Measurements from ENCODE around the gene CNTN5.
"Not testable (repeated sequence)": the region's sequence is repeated elsewhere in the genome, so short reads cannot be mapped to it uniquely, and the experiment has no call there.

CNTN5 gene

DNA sequence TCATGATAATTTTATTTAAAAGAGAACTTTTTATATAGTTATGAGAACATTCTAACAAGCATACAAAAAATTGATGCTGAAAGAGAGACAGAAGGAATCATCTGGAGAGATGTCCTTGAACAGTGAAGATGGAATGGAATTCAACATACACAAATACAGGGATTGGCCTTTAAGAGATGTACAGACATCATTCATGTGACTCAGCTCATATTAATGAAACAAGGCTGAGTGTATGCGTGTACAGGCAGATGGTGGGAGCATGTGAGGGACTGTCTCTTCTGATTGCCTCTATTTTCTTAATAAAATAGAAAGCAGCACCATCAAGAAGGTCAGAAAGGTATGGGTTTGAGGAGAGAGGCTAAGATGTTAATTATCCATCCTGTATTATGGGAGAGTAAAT is 793.3 kb downstream of the CNTN5 start:
- Mint-ChIP-seq H3K9me3 (peaks cover 27% of the 10 kb centered on the region), H3K4me3 (no peak overlapping the region), H3K36me3 (ENCODE audit: insufficient read depth) (no peaks in the 10 kb centered on the region), H3K27ac (ENCODE audit: low read depth) (no peak overlapping the region), H3K27me3 (no peaks in the 10 kb centered on the region), H3K4me1 (no peaks in the 10 kb centered on the region)
- ATAC-seq (replicated peaks; ENCODE audit: extremely low read depth, poor library complexity, severe bottlenecking) = no peak
- DNase-seq (ENCODE audit: low spot score in 2 of 2) = no peak

DNA sequence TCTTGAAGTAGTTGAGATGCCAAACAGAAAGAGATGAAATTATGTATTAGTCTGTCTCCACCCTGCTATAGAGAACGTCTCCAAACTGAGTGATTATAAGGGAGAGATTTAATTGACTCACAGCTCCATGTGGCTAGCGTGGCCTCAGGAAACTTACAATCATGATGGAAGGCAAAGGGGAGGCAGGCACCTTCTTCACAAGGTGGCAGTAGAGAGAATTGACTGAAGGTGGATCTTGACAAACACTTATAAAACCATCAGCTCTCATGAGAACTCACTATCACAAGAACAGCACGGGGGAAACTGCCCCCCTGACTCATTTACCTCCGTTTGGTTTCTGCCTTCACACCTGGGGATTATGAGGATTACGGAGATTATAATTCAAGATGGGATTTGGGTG is 794.0 kb downstream of the CNTN5 start:
- H3K27me3 Mint-ChIP-seq = no peaks in the 10 kb centered on the region

DNA sequence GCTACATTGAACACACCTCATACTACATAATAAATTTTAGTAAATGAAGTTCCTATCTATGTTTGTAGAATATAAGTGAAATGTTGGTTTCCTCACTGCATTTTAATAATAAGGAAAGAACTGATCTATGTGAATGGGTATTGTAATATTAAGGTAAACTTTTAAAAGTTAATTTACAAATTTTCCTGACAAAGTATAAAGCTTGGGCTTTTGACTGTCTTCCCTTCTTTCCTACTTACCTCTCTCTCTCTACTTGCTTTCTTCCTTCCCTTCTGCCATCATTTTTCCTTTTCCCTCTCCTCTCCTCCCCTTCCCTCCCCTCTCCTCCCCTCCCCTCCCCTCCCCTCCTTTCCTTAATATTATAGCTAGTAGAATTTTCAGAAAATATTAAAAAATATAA is 798.2 kb downstream of the CNTN5 start:
- ATAC-seq (replicated peaks; ENCODE audit: extremely low read depth, poor library complexity, severe bottlenecking) = no peak
- peaks cover 1% of the 10 kb centered on the region for H3K36me3 Mint-ChIP-seq (ENCODE audit: insufficient read depth)
- peaks cover 29% of the 10 kb centered on the region for H3K9me3 Mint-ChIP-seq
- DNase-seq (ENCODE audit: low spot score in 2 of 2) = no peak
- no peaks in the 10 kb centered on the region for H3K4me1 Mint-ChIP-seq
- no peak overlapping the region for H3K27ac Mint-ChIP-seq (ENCODE audit: low read depth)
- H3K4me3 Mint-ChIP-seq = no peak overlapping the region
- no peaks in the 10 kb centered on the region for H3K27me3 Mint-ChIP-seq

More for the DNA sequence above, 794.0 kb downstream of the CNTN5 start:
- H3K4me3 Mint-ChIP-seq = no peak overlapping the region
- peaks cover 32% of the 10 kb centered on the region for H3K9me3 Mint-ChIP-seq
- H3K4me1 Mint-ChIP-seq = no peaks in the 10 kb centered on the region
- no peak for ATAC-seq (replicated peaks; ENCODE audit: extremely low read depth, poor library complexity, severe bottlenecking)
- H3K36me3 Mint-ChIP-seq (ENCODE audit: insufficient read depth) = no peaks in the 10 kb centered on the region
- no peak for DNase-seq (ENCODE audit: low spot score in 2 of 2)
- H3K27ac Mint-ChIP-seq (ENCODE audit: low read depth) = no peak overlapping the region

DNA sequence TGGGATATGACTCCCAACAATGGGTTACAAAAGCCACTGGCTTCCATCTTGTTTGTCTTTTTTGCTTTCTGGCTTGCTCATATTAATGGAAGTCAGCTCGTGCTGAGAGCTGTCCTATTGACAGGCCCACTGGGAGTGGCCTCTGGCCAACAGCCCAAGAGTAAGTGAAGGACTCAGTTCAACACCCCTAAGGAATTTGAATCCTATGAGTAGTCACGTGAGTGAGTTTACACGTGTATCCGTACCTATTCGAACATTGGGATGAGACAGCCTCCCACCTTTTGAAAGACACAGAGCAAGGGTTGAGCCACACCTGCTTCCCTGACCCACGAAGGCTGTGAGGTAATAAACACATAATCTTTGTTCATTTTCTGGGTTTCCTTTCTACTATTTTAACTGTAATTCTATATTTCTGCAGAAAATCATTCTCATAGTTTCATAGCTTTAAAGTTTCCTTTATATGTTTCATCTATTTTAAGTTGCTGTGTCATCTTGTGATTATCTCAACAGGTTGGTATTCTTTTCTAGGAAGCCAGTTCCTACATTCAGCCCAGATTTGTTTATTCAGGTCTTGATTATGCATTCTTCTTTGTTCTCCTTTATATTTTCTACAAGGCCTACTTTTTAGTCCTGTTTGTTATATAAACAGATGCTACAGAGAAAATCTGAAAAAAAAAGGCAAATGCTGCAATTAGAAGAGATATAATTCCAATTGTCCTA is 802.3 kb downstream of the CNTN5 start:
- H3K27me3 Mint-ChIP-seq = no peaks in the 10 kb centered on the region
- H3K4me1 Mint-ChIP-seq = no peaks in the 10 kb centered on the region
- no peak overlapping the region for H3K27ac Mint-ChIP-seq (ENCODE audit: low read depth)
- ATAC-seq (replicated peaks; ENCODE audit: extremely low read depth, poor library complexity, severe bottlenecking) = no peak
- no peak overlapping the region for H3K4me3 Mint-ChIP-seq
- no peak for DNase-seq (ENCODE audit: low spot score in 2 of 2)
- H3K36me3 Mint-ChIP-seq (ENCODE audit: insufficient read depth) = peaks cover 1% of the 10 kb centered on the region
- H3K9me3 Mint-ChIP-seq = peaks cover 15% of the 10 kb centered on the region

DNA sequence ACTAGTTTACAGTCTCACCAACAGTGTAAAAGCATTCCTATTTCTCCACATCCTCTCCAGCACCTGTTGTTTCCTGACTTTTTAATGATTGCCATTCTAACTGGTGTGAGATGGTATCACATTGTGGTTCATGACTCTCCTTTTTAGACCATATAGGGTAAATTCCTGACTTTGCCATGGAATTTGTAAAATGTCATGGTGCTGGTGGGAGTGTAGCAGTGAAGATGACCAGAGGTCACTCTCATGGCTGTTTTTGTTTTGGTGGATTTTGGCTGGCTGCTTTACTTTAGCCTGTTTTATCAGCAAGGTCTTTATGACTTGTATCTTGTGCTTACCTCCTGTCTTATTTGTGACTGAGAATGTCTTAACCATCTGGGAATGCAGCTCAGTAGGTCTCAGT is 816.0 kb downstream of the CNTN5 start:
- DNase-seq (ENCODE audit: low spot score in 2 of 2); H3K9me3 Mint-ChIP-seq; ATAC-seq (replicated peaks; ENCODE audit: extremely low read depth, poor library complexity, severe bottlenecking); H3K36me3 Mint-ChIP-seq (ENCODE audit: insufficient read depth); H3K4me1 Mint-ChIP-seq; H3K27ac Mint-ChIP-seq (ENCODE audit: low read depth); H3K27me3 Mint-ChIP-seq; H3K4me3 Mint-ChIP-seq: not testable (repeated sequence)

GRCh38 chr11:99841885-99842284 is 821.1 kb downstream of the CNTN5 start:
- Mint-ChIP-seq H3K4me3 (no peak overlapping the region), H3K27ac (ENCODE audit: low read depth) (no peak overlapping the region), H3K27me3 (no peaks in the 10 kb centered on the region)

GRCh38 chr11:99865951-99866350 is 845.2 kb downstream of the CNTN5 start:
- Mint-ChIP-seq H3K27me3 (no peaks in the 10 kb centered on the region), H3K4me3 (no peak overlapping the region)
- ATAC-seq (replicated peaks; ENCODE audit: extremely low read depth, poor library complexity, severe bottlenecking) = no peak

More at GRCh38 chr11:99841885-99842284, 821.1 kb downstream of the CNTN5 start:
- no peaks in the 10 kb centered on the region for H3K36me3 Mint-ChIP-seq (ENCODE audit: insufficient read depth)
- DNase-seq (ENCODE audit: low spot score in 2 of 2) (no peak), ATAC-seq (replicated peaks; ENCODE audit: extremely low read depth, poor library complexity, severe bottlenecking) (no peak)
- no peaks in the 10 kb centered on the region for H3K9me3 Mint-ChIP-seq
- H3K4me1 Mint-ChIP-seq = no peaks in the 10 kb centered on the region

GRCh38 chr11:99881610-99882009 is 860.9 kb downstream of the CNTN5 start:
- Mint-ChIP-seq H3K36me3 (ENCODE audit: insufficient read depth) (no peaks in the 10 kb centered on the region), H3K4me3 (no peak overlapping the region), H3K27me3 (no peaks in the 10 kb centered on the region), H3K9me3 (peaks cover 21% of the 10 kb centered on the region), H3K27ac (ENCODE audit: low read depth) (no peak overlapping the region), H3K4me1 (no peaks in the 10 kb centered on the region)
- DNase-seq (ENCODE audit: low spot score in 2 of 2) = no peak
- no peak for ATAC-seq (replicated peaks; ENCODE audit: extremely low read depth, poor library complexity, severe bottlenecking)

More at GRCh38 chr11:99865951-99866350, 845.2 kb downstream of the CNTN5 start:
- no peaks in the 10 kb centered on the region for H3K4me1 Mint-ChIP-seq
- H3K36me3 Mint-ChIP-seq (ENCODE audit: insufficient read depth) = no peaks in the 10 kb centered on the region
- no peak for DNase-seq (ENCODE audit: low spot score in 2 of 2)
- H3K27ac Mint-ChIP-seq (ENCODE audit: low read depth) = no peak overlapping the region
- peaks cover 15% of the 10 kb centered on the region for H3K9me3 Mint-ChIP-seq

DNA sequence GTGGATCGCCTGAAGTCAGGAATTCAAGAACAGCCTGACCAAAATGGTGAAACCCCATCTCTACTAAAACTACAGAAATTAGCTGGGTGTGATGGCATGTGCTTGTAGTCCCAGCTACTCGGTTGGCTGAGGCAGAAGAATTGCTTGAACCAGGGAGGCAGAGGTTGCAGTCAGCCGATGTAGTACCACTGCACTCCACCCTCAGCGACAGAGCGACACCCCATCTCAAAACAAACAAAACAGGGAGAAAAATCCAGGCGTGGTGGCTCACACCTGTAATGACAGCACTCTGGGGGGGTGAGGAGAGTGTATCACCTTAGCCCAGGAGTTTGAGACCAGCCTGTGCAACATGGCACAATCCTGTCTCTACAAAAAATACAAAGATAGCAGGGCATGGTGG is 864.0 kb downstream of the CNTN5 start:
- no peaks in the 10 kb centered on the region for H3K27me3 Mint-ChIP-seq
- ATAC-seq (replicated peaks; ENCODE audit: extremely low read depth, poor library complexity, severe bottlenecking) = no peak

DNA sequence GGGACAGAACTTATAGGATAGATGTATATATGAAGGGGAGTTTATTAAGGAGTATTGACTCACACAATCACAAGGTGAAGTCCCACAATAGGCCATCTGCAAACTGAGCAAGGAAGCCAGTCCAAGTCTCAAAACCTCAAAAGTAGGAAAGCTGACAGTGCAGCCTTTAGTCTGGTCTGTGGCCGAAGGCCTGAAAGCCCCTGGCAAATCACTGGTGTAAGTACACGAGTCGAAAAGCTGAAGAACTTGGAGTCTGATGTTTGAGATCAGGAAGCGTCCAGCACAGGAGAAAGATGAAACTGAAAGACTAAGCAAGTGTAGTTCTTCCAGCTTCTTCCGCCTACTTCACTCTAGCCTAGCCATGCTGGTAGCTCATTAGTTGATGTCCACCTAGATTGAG is 866.7 kb downstream of the CNTN5 start:
- no peak for ATAC-seq (replicated peaks; ENCODE audit: extremely low read depth, poor library complexity, severe bottlenecking)
- peaks cover 44% of the 10 kb centered on the region for H3K9me3 Mint-ChIP-seq
- no peaks in the 10 kb centered on the region for H3K27me3 Mint-ChIP-seq
- H3K27ac Mint-ChIP-seq (ENCODE audit: low read depth) = no peak overlapping the region
- no peak overlapping the region for H3K4me3 Mint-ChIP-seq
- H3K36me3 Mint-ChIP-seq (ENCODE audit: insufficient read depth) = no peaks in the 10 kb centered on the region
- DNase-seq (ENCODE audit: low spot score in 2 of 2) = no peak
- no peaks in the 10 kb centered on the region for H3K4me1 Mint-ChIP-seq

More for the DNA sequence above, 864.0 kb downstream of the CNTN5 start:
- Mint-ChIP-seq H3K4me1 (no peaks in the 10 kb centered on the region), H3K27ac (ENCODE audit: low read depth) (no peak overlapping the region), H3K9me3 (peaks cover 40% of the 10 kb centered on the region), H3K4me3 (no peak overlapping the region), H3K36me3 (ENCODE audit: insufficient read depth) (no peaks in the 10 kb centered on the region)
- DNase-seq (ENCODE audit: low spot score in 2 of 2) = no peak

GRCh38 chr11:99893811-99894210 is 873.1 kb downstream of the CNTN5 start:
- Mint-ChIP-seq H3K36me3 (ENCODE audit: insufficient read depth) (no peaks in the 10 kb centered on the region), H3K27ac (ENCODE audit: low read depth) (no peak overlapping the region), H3K9me3 (peaks cover 14% of the 10 kb centered on the region), H3K4me3 (no peak overlapping the region), H3K4me1 (no peaks in the 10 kb centered on the region), H3K27me3 (no peaks in the 10 kb centered on the region)
- ATAC-seq (replicated peaks; ENCODE audit: extremely low read depth, poor library complexity, severe bottlenecking) = no peak
- no peak for DNase-seq (ENCODE audit: low spot score in 2 of 2)

GRCh38 chr11:99901175-99901574 is 880.4 kb downstream of the CNTN5 start:
- Mint-ChIP-seq H3K9me3 (peaks cover 25% of the 10 kb centered on the region), H3K27ac (ENCODE audit: low read depth) (no peak overlapping the region), H3K36me3 (ENCODE audit: insufficient read depth) (peaks cover 2% of the 10 kb centered on the region), H3K4me3 (no peak overlapping the region), H3K27me3 (no peaks in the 10 kb centered on the region), H3K4me1 (no peaks in the 10 kb centered on the region)
- DNase-seq (ENCODE audit: low spot score in 2 of 2) (no peak), ATAC-seq (replicated peaks; ENCODE audit: extremely low read depth, poor library complexity, severe bottlenecking) (no peak)

DNA sequence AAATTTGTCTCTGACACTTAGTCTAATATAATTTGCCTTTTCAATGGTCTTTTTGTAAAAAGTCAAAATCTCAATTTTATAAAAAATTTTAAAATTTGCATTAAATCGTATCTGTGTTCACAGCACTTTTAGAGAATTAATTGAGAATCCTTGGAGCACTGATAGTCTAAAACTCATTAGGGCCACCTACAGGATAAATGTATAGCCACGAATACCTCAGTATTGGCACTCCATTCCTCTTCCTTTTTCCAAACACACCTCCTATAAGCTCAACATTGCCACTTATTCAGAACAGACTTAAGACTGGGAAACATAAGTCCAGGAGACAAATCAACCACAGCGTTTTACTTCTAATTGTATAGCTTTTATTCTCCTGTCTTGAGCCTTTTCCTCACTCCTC is 890.4 kb downstream of the CNTN5 start:
- Mint-ChIP-seq H3K27me3 (no peaks in the 10 kb centered on the region), H3K27ac (ENCODE audit: low read depth) (no peak overlapping the region), H3K9me3 (no peaks in the 10 kb centered on the region), H3K4me1 (no peaks in the 10 kb centered on the region), H3K4me3 (no peak overlapping the region), H3K36me3 (ENCODE audit: insufficient read depth) (no peaks in the 10 kb centered on the region)
- ATAC-seq (replicated peaks; ENCODE audit: extremely low read depth, poor library complexity, severe bottlenecking) (no peak), DNase-seq (ENCODE audit: low spot score in 2 of 2) (no peak)

All from central memory CD8-positive, alpha-beta T cell (primary cell).